ENCODE data around the gene HSPA12B.

The HSPA12B gene

DNA sequence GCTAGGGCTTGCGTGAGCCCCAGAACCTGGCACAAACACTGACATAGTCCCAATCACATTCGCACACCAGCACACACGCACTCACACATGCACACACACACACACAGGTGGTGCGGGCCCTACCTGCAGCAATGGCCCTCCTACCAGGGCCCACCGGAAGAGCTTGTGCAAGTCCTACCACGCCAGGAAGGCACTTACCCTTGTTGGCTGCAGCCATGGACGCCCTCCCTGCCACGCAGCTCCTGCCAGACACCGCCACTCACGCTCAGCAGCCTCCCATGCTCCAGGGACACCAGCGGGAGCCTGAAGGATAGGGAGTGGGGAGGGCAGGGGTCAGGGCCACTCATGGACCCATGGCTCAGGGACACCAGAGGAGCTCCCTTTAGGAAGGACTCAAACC, 27.4 kb downstream of the HSPA12B start:
- Histone ChIP-seq H2AFZ (ENCODE audit: low read length) (no peak overlapping the region), H3K27ac (ENCODE audit: low read depth, low read length, poor library complexity, severe bottlenecking) (no peak overlapping the region), H3F3A (ENCODE audit: insufficient read depth, low read length) (no peaks in the 10 kb centered on the region), H3K4me1 (ENCODE audit: insufficient read depth, low read length, severe bottlenecking) (peaks cover 12% of the 10 kb centered on the region), H4K20me1 (ENCODE audit: insufficient read depth, low read length) (no peaks in the 10 kb centered on the region), H3K9ac (ENCODE audit: low read length) (no peak overlapping the region), H3K9me2 (ENCODE audit: low read depth, low read length) (no peaks in the 10 kb centered on the region), H3K4me3 (ENCODE audit: low read depth, low read length, poor library complexity, severe bottlenecking) (no peak overlapping the region), H3K27me3 (ENCODE audit: insufficient read depth, low read length) (no peaks in the 10 kb centered on the region), H3K4me2 (ENCODE audit: low read length) (no peak overlapping the region), H3K79me2 (ENCODE audit: insufficient read depth, low read length) (no peaks in the 10 kb centered on the region), H3K36me3 (ENCODE audit: insufficient read depth, low read length) (peaks cover 24% of the 10 kb centered on the region), H3K9me3 (ENCODE audit: low read length) (no peaks in the 10 kb centered on the region)
- TF ChIP-seq EZH2 (IDR thresholded peaks at IDR 0.05; ENCODE audit: borderline replicate concordance, low read length): no peak
- TF ChIP-seq, protein P1, sequence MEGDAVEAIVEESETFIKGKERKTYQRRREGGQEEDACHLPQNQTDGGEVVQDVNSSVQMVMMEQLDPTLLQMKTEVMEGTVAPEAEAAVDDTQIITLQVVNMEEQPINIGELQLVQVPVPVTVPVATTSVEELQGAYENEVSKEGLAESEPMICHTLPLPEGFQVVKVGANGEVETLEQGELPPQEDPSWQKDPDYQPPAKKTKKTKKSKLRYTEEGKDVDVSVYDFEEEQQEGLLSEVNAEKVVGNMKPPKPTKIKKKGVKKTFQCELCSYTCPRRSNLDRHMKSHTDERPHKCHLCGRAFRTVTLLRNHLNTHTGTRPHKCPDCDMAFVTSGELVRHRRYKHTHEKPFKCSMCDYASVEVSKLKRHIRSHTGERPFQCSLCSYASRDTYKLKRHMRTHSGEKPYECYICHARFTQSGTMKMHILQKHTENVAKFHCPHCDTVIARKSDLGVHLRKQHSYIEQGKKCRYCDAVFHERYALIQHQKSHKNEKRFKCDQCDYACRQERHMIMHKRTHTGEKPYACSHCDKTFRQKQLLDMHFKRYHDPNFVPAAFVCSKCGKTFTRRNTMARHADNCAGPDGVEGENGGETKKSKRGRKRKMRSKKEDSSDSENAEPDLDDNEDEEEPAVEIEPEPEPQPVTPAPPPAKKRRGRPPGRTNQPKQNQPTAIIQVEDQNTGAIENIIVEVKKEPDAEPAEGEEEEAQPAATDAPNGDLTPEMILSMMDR (IDR thresholded peaks at IDR 0.05; ENCODE audit: low read length): no peak

DNA sequence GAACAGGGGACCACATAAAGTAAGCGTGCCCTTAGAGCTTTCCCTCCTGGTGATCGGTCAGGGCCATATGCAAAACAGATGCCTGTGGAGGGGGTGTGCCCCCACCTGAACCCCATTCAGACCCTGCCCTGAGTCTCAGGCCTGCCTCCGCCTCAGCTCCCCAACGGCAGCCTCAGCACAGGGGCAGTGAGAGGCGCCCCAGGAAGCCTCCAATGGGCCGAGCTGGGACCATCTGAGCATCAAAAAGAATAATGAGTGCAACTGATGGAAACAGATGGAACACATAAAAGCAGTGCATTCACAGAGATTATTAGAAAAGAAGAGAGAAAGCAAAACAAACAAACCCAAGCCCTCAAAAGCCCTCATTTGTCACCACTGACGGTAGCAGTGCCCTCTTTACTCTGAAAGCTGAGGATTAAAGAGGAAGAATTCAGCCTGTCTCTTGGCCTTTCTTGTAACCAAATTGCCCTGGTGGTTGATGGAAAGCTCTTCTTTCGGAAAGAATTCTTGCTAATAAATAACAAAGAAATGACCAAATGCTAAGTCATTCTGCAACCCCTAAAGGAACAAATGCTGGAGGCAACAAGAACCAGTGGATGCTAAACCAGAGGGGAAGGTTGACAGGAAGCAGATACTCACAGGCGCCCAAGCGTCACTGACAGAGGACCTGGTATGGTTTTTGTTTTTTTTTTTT, 28.3 kb downstream of the HSPA12B start:
- H2AFZ ChIP-seq (ENCODE audit: low read length): no peak overlapping the region
- no peaks in the 10 kb centered on the region for H3K9me2 ChIP-seq (ENCODE audit: low read depth, low read length)
- H3K27ac ChIP-seq (ENCODE audit: low read depth, low read length, poor library complexity, severe bottlenecking): no peak overlapping the region
- H3K9me3 ChIP-seq (ENCODE audit: low read length): no peaks in the 10 kb centered on the region
- H4K20me1 ChIP-seq (ENCODE audit: insufficient read depth, low read length): no peaks in the 10 kb centered on the region
- H3K4me1 ChIP-seq (ENCODE audit: insufficient read depth, low read length, severe bottlenecking): peaks cover 16% of the 10 kb centered on the region
- no peak overlapping the region for H3K4me3 ChIP-seq (ENCODE audit: low read depth, low read length, poor library complexity, severe bottlenecking)
- no peaks in the 10 kb centered on the region for H3K27me3 ChIP-seq (ENCODE audit: insufficient read depth, low read length)
- H3K79me2 ChIP-seq (ENCODE audit: insufficient read depth, low read length): no peaks in the 10 kb centered on the region
- H3F3A ChIP-seq (ENCODE audit: insufficient read depth, low read length): no peaks in the 10 kb centered on the region
- TF ChIP-seq EZH2 (IDR thresholded peaks at IDR 0.05; ENCODE audit: borderline replicate concordance, low read length): no peak
- TF ChIP-seq, protein P1 (IDR thresholded peaks at IDR 0.05; ENCODE audit: low read length): no peak
- H3K4me2 ChIP-seq (ENCODE audit: low read length): peak overlapping the region; percentile 8; the same call in 1 of the 2 replicates
- no peak overlapping the region for H3K9ac ChIP-seq (ENCODE audit: low read length)
- peaks cover 21% of the 10 kb centered on the region for H3K36me3 ChIP-seq (ENCODE audit: insufficient read depth, low read length)

DNA sequence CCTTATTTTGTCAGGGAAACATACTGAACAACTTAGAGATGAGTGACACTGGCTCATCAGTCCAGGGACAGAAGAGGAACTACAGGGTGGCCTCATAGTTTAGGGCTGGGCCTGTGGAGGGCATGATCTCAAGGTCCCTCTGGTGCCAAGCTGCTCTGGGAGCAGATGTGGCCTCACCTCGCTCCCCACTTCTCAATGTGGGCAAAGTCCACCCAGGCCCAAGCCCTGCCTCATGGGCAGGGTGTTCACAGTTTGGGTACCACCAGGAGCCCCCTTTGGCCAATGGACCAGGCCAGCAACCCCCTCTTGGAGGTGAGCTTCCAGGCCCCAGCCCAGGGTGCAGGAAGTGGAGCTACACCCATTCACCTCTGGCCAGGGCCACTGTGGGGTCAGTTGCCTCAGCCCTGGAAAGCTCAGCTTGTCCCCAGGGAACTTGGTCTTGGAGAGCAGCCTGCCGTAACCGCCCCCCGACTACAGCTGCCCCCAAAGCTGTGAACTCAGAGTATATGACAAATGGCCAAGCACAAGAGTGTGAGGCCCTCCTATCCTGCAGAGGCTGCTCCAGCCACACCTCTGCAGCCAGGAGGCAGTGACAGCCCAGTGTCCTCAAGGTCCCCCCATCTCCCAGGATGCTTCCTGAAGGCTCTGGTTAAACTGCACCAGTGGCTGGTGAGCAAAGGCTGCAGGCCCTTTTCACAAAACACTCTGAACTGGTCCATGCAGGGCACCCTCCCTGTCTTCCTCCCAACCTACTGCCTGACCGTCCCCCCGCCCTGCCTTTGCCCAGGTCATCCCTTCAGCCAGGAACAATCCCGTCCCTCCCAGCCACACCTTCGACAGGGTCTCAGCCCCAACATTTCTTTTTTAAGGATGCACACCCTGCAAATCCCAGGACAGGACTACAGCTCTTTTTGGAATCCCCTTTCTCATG, 31.5 kb downstream of the HSPA12B start:
- Histone ChIP-seq H3K4me3 (ENCODE audit: low read depth, low read length, poor library complexity, severe bottlenecking) (no peak overlapping the region), H3K9ac (ENCODE audit: low read length) (no peak overlapping the region), H3K79me2 (ENCODE audit: insufficient read depth, low read length) (no peaks in the 10 kb centered on the region)

More for the DNA sequence above, 31.5 kb downstream of the HSPA12B start:
- H3K27ac ChIP-seq (ENCODE audit: low read depth, low read length, poor library complexity, severe bottlenecking): no peak overlapping the region
- no peaks in the 10 kb centered on the region for H4K20me1 ChIP-seq (ENCODE audit: insufficient read depth, low read length)
- TF ChIP-seq, protein P1 (IDR thresholded peaks at IDR 0.05; ENCODE audit: low read length): no peak
- no peak for TF ChIP-seq EZH2 (IDR thresholded peaks at IDR 0.05; ENCODE audit: borderline replicate concordance, low read length)
- no peak overlapping the region for H3K4me2 ChIP-seq (ENCODE audit: low read length)
- H3K9me2 ChIP-seq (ENCODE audit: low read depth, low read length): no peaks in the 10 kb centered on the region
- no peaks in the 10 kb centered on the region for H3F3A ChIP-seq (ENCODE audit: insufficient read depth, low read length)
- H3K9me3 ChIP-seq (ENCODE audit: low read length): no peaks in the 10 kb centered on the region
- peaks cover 7% of the 10 kb centered on the region; the same call in 1 of the 2 replicates for H3K36me3 ChIP-seq (ENCODE audit: insufficient read depth, low read length)
- no peak overlapping the region for H2AFZ ChIP-seq (ENCODE audit: low read length)
- peaks cover 35% of the 10 kb centered on the region for H3K4me1 ChIP-seq (ENCODE audit: insufficient read depth, low read length, severe bottlenecking)
- no peaks in the 10 kb centered on the region for H3K27me3 ChIP-seq (ENCODE audit: insufficient read depth, low read length)
